Measurements from ENCODE around the gene NUDT9. TPM values are rescaled to one million over a fixed set of nuclear protein-coding genes. Genes with fewer than 3 reads are reported as not detected.
A peak's percentile ranks its signal among the peaks of the same experiment; 100 is the strongest.
"Not testable (repeated sequence)": the region's sequence is repeated elsewhere in the genome, so short reads cannot be mapped to it uniquely, and the experiment has no call there.

Gene NUDT9
- total and polyA plus RNA-seq, 8 donors: 3.6 to 44.9 (median 17.6) TPM

GRCh38 chr4:87478732-87479250 is 56.4 kb downstream of the NUDT9 start:
- Histone ChIP-seq H3K36me3 (peaks cover 11 to 67% (median 50%) of the 10 kb centered on the region in 4 donors), H3K4me1 (peaks cover 0 to 7% (median 0%) of the 10 kb centered on the region in 4 donors), H3K4me3 (no peak overlapping the region), H3K27me3 (no peaks in the 10 kb centered on the region), H3K9me3 (no peaks in the 10 kb centered on the region), H3K27ac (no peak overlapping the region)
- TF ChIP-seq CTCF (IDR thresholded peaks at IDR 0.05) (no peak), EP300 (IDR thresholded peaks at IDR 0.05) (no peak), POLR2A (IDR thresholded peaks at IDR 0.05) (no peak), POLR2AphosphoS5 (IDR thresholded peaks at IDR 0.05) (no peak)
- no peak for DNase-seq
- WGBS, 5 donors: 71 to 90% (median 78%) methylated on average over 1 of the region's 1 CpG
- intact Hi-C loops (cut with DNase I; ENCODE audit: low total_unique reads): no loop called here

GRCh38 chr4:87481377-87481776 is 59.0 kb downstream of the NUDT9 start:
- no peak for TF ChIP-seq POLR2A (IDR thresholded peaks at IDR 0.05)
- no peak for TF ChIP-seq EP300 (IDR thresholded peaks at IDR 0.05)
- TF ChIP-seq CTCF (IDR thresholded peaks at IDR 0.05): no peak
- no peak for TF ChIP-seq POLR2AphosphoS5 (IDR thresholded peaks at IDR 0.05)
- peaks cover 0 to 7% (median 0%) of the 10 kb centered on the region in 4 donors for H3K4me1 ChIP-seq

GRCh38 chr4:87483247-87483646 is 60.9 kb downstream of the NUDT9 start:
- H3K27me3 ChIP-seq; H3K27ac ChIP-seq; intact Hi-C loops (cut with DNase I; ENCODE audit: low total_unique reads); H3K9me3 ChIP-seq; H3K4me3 ChIP-seq; DNase-seq; H3K4me1 ChIP-seq: not testable (repeated sequence)
- H3K36me3 ChIP-seq: peaks cover 14 to 39% (median 23%) of the 10 kb centered on the region in 4 donors

More at GRCh38 chr4:87481377-87481776, 59.0 kb downstream of the NUDT9 start:
- intact Hi-C loops (cut with DNase I; ENCODE audit: low total_unique reads): no loop called here
- Histone ChIP-seq H3K27ac (peak overlapping the region in 1 of 5 donors; percentile 29), H3K4me3 (no peak overlapping the region), H3K9me3 (no peaks in the 10 kb centered on the region), H3K27me3 (no peaks in the 10 kb centered on the region), H3K36me3 (peaks cover 11 to 47% (median 28%) of the 10 kb centered on the region in 4 donors)
- DNase-seq: no peak

- H3K27me3 ChIP-seq; H3K4me3 ChIP-seq; H3K9me3 ChIP-seq; intact Hi-C loops (cut with DNase I; ENCODE audit: low total_unique reads): not testable (repeated sequence)
- Histone ChIP-seq H3K27ac (peak overlapping the region in 4 of 5 donors; percentile 13 to 59 (median 30)), H3K36me3 (peaks cover 19 to 57% (median 44%) of the 10 kb centered on the region in 4 donors), H3K4me1 (peaks cover 5 to 53% (median 26%) of the 10 kb centered on the region in 4 donors)
- 0 to 46% (median 37%) methylated on average over 3 to 4 of the region's 4 CpGs for WGBS, 5 donors
- peak in 1 of 2 donors; percentile 36 for DNase-seq
These were observed 66.3 kb downstream of the NUDT9 start for GRCh38 chr4:87488666-87489065.

GRCh38 chr4:87489678-87490077 is 67.3 kb downstream of the NUDT9 start:
- intact Hi-C loops (cut with DNase I; ENCODE audit: low total_unique reads): no loop called here

GRCh38 chr4:87490664-87491369 is 68.4 kb downstream of the NUDT9 start:
- intact Hi-C loops (cut with DNase I; ENCODE audit: low total_unique reads): no loop called here
- peaks cover 32 to 76% (median 58%) of the 10 kb centered on the region in 4 donors for H3K36me3 ChIP-seq
- peak overlapping the region in 1 of 5 donors; percentile 9 for H3K27ac ChIP-seq
- peaks cover 5 to 54% (median 28%) of the 10 kb centered on the region in 4 donors for H3K4me1 ChIP-seq
- DNase-seq: no peak
- peaks cover 0 to 5% (median 2%) of the 10 kb centered on the region in 4 donors for H3K9me3 ChIP-seq
- WGBS, 5 donors: 52 to 72% (median 62%) methylated on average over 1 of the region's 1 CpG
- no peak overlapping the region for H3K4me3 ChIP-seq
- H3K27me3 ChIP-seq: no peaks in the 10 kb centered on the region
- TF ChIP-seq EP300 (IDR thresholded peaks at IDR 0.05) (no peak), POLR2A (IDR thresholded peaks at IDR 0.05) (no peak), POLR2AphosphoS5 (IDR thresholded peaks at IDR 0.05) (no peak), CTCF (IDR thresholded peaks at IDR 0.05) (no peak)

More at GRCh38 chr4:87489678-87490077, 67.3 kb downstream of the NUDT9 start:
- no peak for DNase-seq
- peaks cover 27 to 67% (median 53%) of the 10 kb centered on the region in 4 donors for H3K36me3 ChIP-seq
- H3K27ac ChIP-seq: peak overlapping the region in 3 of 5 donors; percentile 13 to 59 (median 40)
- H3K27me3 ChIP-seq: no peaks in the 10 kb centered on the region
- WGBS, 5 donors: 60 to 88% (median 85%) methylated on average over 2 of the region's 2 CpGs
- no peak overlapping the region for H3K4me3 ChIP-seq
- H3K9me3 ChIP-seq: peaks cover 0 to 5% (median 2%) of the 10 kb centered on the region in 4 donors
- TF ChIP-seq POLR2AphosphoS5 (IDR thresholded peaks at IDR 0.05): no peak
- no peak for TF ChIP-seq POLR2A (IDR thresholded peaks at IDR 0.05)
- peaks cover 5 to 54% (median 28%) of the 10 kb centered on the region in 4 donors for H3K4me1 ChIP-seq
